Heart left ventricle (tissue), 13 donors: Measurements from ENCODE around the gene MLIP.

Source experiments
- POLR2A ChIP-seq, 2 donors: fragments of 450-650 bp; IDR thresholded peaks; one replicate each; pipeline ENCODE4 v1.6.1; 2017; ENCODE audit warnings: antibody characterized with exemption in 2 of 2, mild to moderate bottlenecking in 2 of 2, moderate library complexity in 2 of 2
- TF ChIP-seq, protein P1 (sequence below), 12 donors: fragments of 200-600 bp; sonication (generic) in 4 of 12; IDR thresholded peaks; one replicate each; pipeline versions ENCODE4 v1.5.0 to v1.8.0; 2018 to 2022; ENCODE audit warnings: antibody characterized with exemption in 12 of 12, mild to moderate bottlenecking in 5 of 12
- donor health status: ischemic (EF 13 %, LVEDD 7.1; RV severe dilation, severe dysfunction).
- donor health status: DM: no; HTN: yes; CAD: no.
- donor health status: DM: no; HTN: no; CAD: no.
- donor health status: ischemic (EF 25% LVEDD 6.9; RV normal size, moderate dysfunction).
- donor health status: ischemic (EF 25% LVEDD 5.7; RV mildly dilated, moderate dysfunction).
- donor health status: ischemic (EF 35%, LVEDD 5.7; RV mildly dilated, moderate dysfunction).
- donor health status: nonischemic (EF 11% LVEDD 7.7; RV severe dilation, severe dysfunction).
- donor health status: DM: yes; HTN: yes; CAD: no.
- donor health status: PGD.
- donor health status: ischemic (EF 29% LVEDD 5.4; RV normal size, mild dysfunction).
- donor health status: nonischemic (EF 23%, LVEDD 6.1; RV moderate dilation, normal function).

DNA sequence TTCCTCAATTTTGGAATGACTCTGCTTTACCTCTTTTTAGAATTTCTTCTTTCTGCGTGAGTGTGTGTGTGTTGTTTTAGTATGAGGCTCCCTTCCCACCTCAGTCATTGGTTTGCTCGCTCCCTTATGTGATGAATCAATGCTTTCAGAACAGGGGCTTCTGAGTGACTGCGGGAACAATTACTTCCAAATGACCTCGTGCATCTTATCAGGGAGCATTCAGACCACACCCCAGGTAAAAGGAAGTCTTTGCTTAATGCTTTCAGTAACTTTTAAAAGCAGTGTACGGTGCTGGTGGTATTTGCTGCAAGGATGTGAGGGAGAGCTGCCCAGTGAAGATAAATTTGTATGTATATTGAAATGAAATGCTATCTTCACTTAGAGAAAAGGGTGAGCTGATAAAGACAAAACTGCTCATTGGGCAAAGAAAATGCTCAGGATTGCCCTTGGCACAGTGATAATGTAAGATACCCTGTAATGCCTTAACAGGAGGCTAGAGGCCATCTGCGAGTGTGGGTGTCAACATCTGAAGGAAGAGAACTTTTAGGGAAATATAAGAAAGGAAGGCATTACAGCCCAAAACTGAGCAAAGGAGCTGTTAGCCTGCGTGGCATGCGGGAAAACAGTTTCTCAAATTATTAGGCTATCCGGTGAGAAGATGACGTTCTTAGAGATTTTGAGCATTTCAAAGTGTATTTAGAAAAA is at the start of gene MLIP:
- TF ChIP-seq POLR2A (IDR thresholded peaks at IDR 0.05) = no peak
- TF ChIP-seq, protein P1, sequence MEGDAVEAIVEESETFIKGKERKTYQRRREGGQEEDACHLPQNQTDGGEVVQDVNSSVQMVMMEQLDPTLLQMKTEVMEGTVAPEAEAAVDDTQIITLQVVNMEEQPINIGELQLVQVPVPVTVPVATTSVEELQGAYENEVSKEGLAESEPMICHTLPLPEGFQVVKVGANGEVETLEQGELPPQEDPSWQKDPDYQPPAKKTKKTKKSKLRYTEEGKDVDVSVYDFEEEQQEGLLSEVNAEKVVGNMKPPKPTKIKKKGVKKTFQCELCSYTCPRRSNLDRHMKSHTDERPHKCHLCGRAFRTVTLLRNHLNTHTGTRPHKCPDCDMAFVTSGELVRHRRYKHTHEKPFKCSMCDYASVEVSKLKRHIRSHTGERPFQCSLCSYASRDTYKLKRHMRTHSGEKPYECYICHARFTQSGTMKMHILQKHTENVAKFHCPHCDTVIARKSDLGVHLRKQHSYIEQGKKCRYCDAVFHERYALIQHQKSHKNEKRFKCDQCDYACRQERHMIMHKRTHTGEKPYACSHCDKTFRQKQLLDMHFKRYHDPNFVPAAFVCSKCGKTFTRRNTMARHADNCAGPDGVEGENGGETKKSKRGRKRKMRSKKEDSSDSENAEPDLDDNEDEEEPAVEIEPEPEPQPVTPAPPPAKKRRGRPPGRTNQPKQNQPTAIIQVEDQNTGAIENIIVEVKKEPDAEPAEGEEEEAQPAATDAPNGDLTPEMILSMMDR (IDR thresholded peaks at IDR 0.05) = no peak
